ENCODE results near the gene RNF123.
"Not testable (repeated sequence)": the region's sequence is repeated elsewhere in the genome, so short reads cannot be mapped to it uniquely, and the experiment has no call there.

The RNF123 gene

GRCh38 chr3:49680493-49681231, 8.7 kb upstream of the RNF123 start:
- DNase-seq, result no peak

- no peak for DNase-seq
Observed at GRCh38 chr3:49681232-49681522, 8.2 kb upstream of the RNF123 start.

- no peak for DNase-seq
Observed at GRCh38 chr3:49681543-49681942, 7.8 kb upstream of the RNF123 start.

- DNase-seq, result no peak
Observed at GRCh38 chr3:49683162-49683561, 6.2 kb upstream of the RNF123 start.

GRCh38 chr3:49684453-49684852, 4.9 kb upstream of the RNF123 start:
- not testable (repeated sequence) for DNase-seq

GRCh38 chr3:49685103-49685502, 4.3 kb upstream of the RNF123 start:
- not testable (repeated sequence) for DNase-seq

- DNase-seq, result not testable (repeated sequence)
Observed at GRCh38 chr3:49685846-49686245, 3.5 kb upstream of the RNF123 start.

GRCh38 chr3:49686346-49686745, 3.0 kb upstream of the RNF123 start:
- DNase-seq, result not testable (repeated sequence)

- not testable (repeated sequence) for DNase-seq
Observed at GRCh38 chr3:49686769-49687423, 2.5 kb upstream of the RNF123 start.

GRCh38 chr3:49687424-49687795, 1.9 kb upstream of the RNF123 start:
- not testable (repeated sequence) for DNase-seq

GRCh38 chr3:49688338-49689045, 865 bp upstream of the RNF123 start:
- not testable (repeated sequence) for DNase-seq

GRCh38 chr3:49689908-49690624, 709 bp downstream of the RNF123 start:
- DNase-seq, result not testable (repeated sequence)

GRCh38 chr3:49690856-49691255, 1.5 kb downstream of the RNF123 start:
- DNase-seq, result not testable (repeated sequence)

- not testable (repeated sequence) for DNase-seq
Observed at GRCh38 chr3:49691481-49691880, 2.1 kb downstream of the RNF123 start.

GRCh38 chr3:49694409-49695070, 5.2 kb downstream of the RNF123 start:
- DNase-seq, result not testable (repeated sequence)

GRCh38 chr3:49695350-49696015, 6.1 kb downstream of the RNF123 start:
- not testable (repeated sequence) for DNase-seq

- DNase-seq, result no peak
Observed at GRCh38 chr3:49699281-49699979, 10.1 kb downstream of the RNF123 start.

GRCh38 chr3:49700014-49700413, 10.7 kb downstream of the RNF123 start:
- no peak for DNase-seq

- no peak for DNase-seq
Observed at GRCh38 chr3:49700453-49701128, 11.2 kb downstream of the RNF123 start.

Data from amygdala (tissue), 56 donors.